Measurements from ENCODE around the gene ELSPBP1.
"Not testable (repeated sequence)": the region's sequence is repeated elsewhere in the genome, so short reads cannot be mapped to it uniquely, and the experiment has no call there.

The ELSPBP1 gene

GRCh38 chr19:47994209-47994802, at the start of gene ELSPBP1:
TSS of gene ELSPBP1 (plus strand) at chr19:47994632. CDS start at chr19:48008668, 14,036 bp downstream.
- DNase-seq = no peak

GRCh38 chr19:47949852-47950521, 44.4 kb upstream of the ELSPBP1 start:
- DNase-seq = not testable (repeated sequence)

- not testable (repeated sequence) for DNase-seq
Observed at GRCh38 chr19:47952132-47952531, 42.3 kb upstream of the ELSPBP1 start.

GRCh38 chr19:47955936-47956335, 38.5 kb upstream of the ELSPBP1 start:
- DNase-seq = not testable (repeated sequence)

GRCh38 chr19:47973529-47973928, 20.9 kb upstream of the ELSPBP1 start:
- no peak for DNase-seq

GRCh38 chr19:47991191-47991808, 3.1 kb upstream of the ELSPBP1 start:
- no peak for DNase-seq

GRCh38 chr19:47992070-47992469, 2.4 kb upstream of the ELSPBP1 start, which contains the start of gene BSPH1:
TSS of gene BSPH1 (minus strand) at chr19:47992170. CDS start at chr19:47992081, 89 bp downstream.
- no peak for DNase-seq

GRCh38 chr19:47996230-47996727, 1.8 kb downstream of the ELSPBP1 start:
- DNase-seq = no peak

GRCh38 chr19:47998800-47999199, 4.4 kb downstream of the ELSPBP1 start:
- no peak for DNase-seq

- no peak for DNase-seq
Observed at GRCh38 chr19:48000846-48001245, 6.4 kb downstream of the ELSPBP1 start.

- no peak for DNase-seq
Observed at GRCh38 chr19:48004236-48004635, 9.8 kb downstream of the ELSPBP1 start.

- no peak for DNase-seq
Observed at GRCh38 chr19:48006762-48007161, 12.3 kb downstream of the ELSPBP1 start.

GRCh38 chr19:48010932-48011758, 16.7 kb downstream of the ELSPBP1 start:
- DNase-seq = no peak

- no peak for DNase-seq
Observed at GRCh38 chr19:48020686-48021085, 26.3 kb downstream of the ELSPBP1 start.

- DNase-seq = no peak
Observed at GRCh38 chr19:48023011-48023410, 28.6 kb downstream of the ELSPBP1 start.

GRCh38 chr19:48023518-48023917, 29.1 kb downstream of the ELSPBP1 start:
- DNase-seq = no peak

GRCh38 chr19:48025480-48025879, 31.0 kb downstream of the ELSPBP1 start:
- DNase-seq = no peak

- no peak for DNase-seq
Observed at GRCh38 chr19:48029431-48029830, 35.0 kb downstream of the ELSPBP1 start.

- no peak for DNase-seq
Observed at GRCh38 chr19:48030073-48030472, 35.6 kb downstream of the ELSPBP1 start.

- DNase-seq = no peak
Observed at GRCh38 chr19:48033604-48034003, 39.2 kb downstream of the ELSPBP1 start.

GRCh38 chr19:48036765-48037164, 42.3 kb downstream of the ELSPBP1 start:
- no peak for DNase-seq

- no peak for DNase-seq
Observed at GRCh38 chr19:48041877-48042580, 47.6 kb downstream of the ELSPBP1 start.
